ENCODE results near the gene SLC12A5.

SLC12A5 gene

DNA sequence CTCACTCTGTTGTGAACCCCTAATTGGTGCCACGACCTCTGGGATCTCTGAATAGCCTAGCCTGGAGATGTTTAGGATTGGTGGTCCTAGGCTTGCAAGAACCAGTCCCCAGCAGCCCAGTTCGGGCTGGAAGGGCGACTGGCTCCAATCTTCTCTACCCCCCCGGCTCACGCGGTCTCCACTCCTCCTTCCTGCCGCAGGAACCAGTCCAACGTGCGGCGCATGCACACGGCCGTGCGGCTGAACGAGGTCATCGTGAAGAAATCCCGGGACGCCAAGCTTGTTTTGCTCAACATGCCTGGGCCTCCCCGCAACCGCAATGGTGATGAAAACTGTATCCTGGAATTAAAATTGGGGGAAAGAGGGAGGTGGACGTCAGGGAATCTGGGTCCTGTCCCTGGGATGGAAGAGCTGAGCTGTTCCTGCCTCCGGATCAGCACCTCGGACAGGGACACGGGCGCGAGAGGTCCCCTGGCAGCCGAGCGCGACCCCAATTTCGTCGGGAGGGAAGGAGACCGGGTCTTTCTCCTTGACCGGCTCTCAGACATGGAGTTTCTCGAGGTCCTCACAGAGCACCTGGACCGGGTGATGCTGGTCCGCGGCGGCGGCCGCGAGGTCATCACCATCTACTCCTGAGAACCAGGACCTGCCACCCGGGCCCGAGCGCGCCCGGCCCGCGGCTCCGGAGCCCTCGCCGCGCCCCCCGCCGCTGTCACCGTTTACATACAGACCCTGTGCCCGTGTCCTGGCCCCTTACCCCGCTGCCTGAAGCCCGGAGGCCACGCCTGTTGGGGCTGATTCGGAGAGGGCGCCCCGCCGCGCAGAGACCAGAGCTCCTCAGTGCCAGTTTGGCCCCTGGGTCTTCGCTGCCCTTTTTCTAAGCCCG lies 28.2 kb downstream of the SLC12A5 start:
- DNase-seq = peak; percentile 7

- DNase-seq = no peak
These were observed 29.0 kb downstream of the SLC12A5 start for GRCh38 chr20:46057856-46058598.

GRCh38 chr20:46058599-46059281 lies 29.7 kb downstream of the SLC12A5 start:
- DNase-seq = no peak

DNA sequence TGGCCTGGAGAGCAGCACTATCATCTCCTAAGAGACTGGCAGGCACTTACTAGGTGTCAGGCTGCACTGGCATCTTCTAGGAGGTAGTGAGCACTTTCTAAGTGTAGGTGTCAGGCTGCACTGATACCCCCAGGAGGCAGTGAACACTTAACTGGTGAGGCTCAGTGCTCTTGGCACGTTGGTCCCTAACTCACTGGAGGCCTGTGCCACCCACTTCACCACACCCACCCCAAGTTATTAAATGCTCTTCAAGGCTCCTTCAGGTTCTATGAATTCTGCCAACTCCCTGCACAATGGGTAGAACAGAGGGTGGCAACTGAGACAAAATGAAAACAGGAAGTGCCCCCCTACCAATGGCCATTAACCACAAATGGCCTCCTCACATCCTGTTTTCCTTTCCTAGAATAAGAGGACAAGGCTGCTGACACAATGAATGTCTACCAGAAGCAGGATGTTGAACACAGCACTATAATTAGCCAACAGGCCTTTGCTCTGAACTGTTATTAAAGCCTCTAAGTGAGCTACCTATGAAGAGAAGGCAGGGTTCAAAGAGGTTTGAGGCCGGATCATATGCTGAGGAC lies 31.4 kb downstream of the SLC12A5 start:
- no peak for DNase-seq

- no peak for DNase-seq
These were observed 32.0 kb downstream of the SLC12A5 start for GRCh38 chr20:46060975-46061374.

DNA sequence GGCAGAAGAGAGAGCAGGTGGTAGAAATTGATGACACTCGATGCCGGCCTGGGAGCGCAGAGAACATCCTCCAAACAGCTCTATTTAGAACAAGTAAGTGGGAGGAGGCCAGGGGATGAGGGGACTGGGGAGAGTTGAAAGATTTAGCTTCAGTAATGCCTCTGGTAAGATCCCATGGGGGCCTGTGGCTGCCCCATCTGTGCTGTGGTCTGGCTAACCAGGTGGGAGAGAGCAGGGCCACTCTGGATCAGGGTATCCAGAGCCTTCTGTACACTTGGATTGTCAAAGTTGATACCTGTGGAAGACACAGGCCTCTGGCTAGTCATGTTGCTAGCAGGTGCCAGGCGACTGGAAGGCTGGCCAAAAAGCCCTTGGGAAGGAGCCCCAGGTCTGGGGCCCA lies 33.1 kb downstream of the SLC12A5 start:
- no peak for DNase-seq

DNA sequence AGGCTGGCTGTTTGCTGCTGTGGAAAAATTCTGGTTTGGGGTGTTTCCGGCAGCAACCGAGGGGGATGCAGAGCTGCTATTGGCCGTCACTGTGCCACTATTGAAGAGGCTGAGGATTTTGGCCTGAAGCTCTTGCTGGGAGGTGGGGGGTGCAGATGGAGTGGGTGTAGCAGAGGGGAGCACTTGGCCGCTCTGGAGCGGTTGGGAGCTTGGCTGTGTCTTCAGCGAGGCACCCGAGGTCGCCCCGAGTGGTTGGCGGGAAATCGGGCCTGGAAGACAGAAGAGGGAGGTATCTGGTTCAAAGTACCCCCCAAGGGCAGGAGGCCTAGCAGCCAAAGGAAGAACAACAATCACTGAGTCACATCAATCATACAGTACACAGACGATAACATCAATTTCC lies 33.6 kb downstream of the SLC12A5 start:
- no peak for DNase-seq

- DNase-seq = no peak
These were observed 34.1 kb downstream of the SLC12A5 start for GRCh38 chr20:46063151-46063550.

- no peak for DNase-seq
These were observed 34.6 kb downstream of the SLC12A5 start for GRCh38 chr20:46063652-46064054.

DNA sequence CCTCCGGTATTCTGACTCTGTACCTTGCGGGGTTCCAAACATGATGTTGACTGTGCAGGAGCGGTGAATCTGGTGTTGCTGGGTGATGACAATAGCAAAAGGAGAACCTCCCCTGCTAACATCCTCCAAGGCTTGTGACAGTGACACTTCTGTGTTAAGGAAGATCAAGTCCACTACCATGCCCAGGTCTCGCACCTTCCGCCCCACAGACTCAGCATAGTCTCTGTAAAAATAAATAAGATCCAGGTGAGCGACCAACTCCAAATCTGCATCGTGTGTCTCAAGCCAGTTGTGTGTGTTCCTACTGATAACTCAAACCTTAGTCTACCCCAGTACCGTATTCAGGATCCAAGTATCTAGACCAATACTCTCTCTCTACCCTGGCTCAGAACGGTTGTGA lies 36.0 kb downstream of the SLC12A5 start:
- no peak for DNase-seq

DNA sequence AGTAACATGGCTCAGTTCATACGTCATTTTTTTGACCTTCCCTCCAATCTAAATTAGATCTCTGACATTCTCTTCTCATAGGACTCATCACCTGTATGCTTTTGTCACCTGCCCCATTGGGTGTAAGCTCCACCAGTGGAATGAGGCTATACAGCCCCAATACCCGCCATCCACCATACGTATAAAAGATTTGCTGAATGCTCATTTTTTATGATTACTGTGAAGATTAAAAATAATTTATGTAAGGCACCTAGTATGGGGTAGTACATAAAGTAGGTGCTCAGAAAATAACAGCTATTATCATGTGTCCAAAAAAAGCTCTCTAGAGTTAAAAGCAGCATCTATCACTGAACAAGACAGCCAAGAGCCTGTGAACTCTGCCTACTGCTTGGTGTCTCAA lies 36.7 kb downstream of the SLC12A5 start:
- no peak for DNase-seq

DNA sequence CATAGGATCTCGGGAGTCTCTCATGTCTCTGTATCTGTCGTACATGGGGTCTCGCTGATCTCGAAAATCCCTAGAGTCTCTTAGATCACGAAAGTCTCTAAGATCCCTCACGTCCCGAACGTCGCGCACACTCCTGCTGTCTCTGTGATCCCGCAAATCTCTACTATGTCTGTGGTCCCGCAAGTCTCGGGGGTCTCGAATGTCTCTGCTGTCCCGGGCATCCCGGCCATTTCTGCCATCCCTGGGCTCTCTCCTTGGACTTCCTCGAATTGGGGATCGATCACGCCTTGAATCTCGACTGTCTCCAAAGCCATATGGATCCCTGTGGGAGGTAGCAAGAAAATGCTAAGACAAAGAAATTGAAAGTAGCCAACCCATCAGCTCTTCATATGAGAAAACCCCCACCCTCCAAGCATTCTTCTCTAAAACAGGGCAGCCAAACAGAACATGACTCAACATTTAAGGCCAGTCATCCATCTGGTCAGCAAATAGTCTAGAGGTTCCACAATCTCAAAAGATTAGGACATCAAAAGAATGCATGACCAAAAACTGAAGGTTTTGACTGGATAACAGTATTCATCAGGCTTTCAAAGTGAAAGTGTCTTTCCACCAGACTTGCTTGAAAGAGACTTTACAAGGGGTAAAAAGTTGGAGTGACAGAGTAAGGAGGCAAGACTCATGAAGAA lies 41.3 kb downstream of the SLC12A5 start:
- peak; percentile 47 for DNase-seq

DNA sequence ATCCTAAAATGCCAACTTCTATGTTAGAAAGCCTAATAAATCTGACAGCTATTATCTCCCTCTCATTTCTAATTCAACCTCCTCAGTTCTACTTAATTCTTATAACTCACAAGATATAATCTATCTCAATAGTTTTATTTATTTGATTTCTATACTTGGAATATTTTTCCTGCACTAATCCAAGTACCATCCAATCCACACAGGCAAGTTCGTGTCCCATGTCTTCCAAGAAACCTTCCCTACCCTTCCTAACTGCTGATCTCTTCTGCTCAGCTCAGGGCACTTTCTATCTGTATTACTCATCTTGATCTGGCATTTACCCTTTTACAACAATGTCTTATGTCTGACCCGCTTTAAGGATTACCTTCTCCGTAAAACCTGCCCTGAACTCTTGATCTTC lies 42.6 kb downstream of the SLC12A5 start:
- no peak for DNase-seq

- no peak for DNase-seq
These were observed 44.0 kb downstream of the SLC12A5 start for GRCh38 chr20:46073024-46073423.

- DNase-seq = no peak
These were observed 44.4 kb downstream of the SLC12A5 start for GRCh38 chr20:46073443-46073842.

- no peak for DNase-seq
These were observed 45.0 kb downstream of the SLC12A5 start for GRCh38 chr20:46074006-46074405.

DNA sequence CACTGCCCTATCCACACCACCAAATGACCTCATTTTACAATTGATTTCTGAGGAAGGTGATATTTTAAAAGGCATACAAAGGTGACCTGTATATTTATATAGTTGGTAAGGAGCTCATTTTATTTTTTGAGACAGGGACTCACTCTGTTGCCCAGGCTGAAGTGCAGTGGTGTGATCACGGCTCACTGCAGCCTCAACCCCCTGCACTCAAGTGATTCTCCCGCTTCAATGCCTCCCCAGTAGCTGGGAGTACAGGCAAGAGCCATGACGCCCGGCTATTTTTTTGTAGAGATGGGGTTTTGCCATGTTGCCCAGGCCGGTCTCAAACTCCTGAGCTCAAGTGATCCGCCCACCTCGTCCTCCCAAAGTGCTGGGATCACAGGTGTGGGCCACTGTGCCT lies 47.8 kb downstream of the SLC12A5 start:
- DNase-seq = no peak

- no peak for DNase-seq
These were observed 48.8 kb downstream of the SLC12A5 start for GRCh38 chr20:46077642-46078305.

GRCh38 chr20:46078954-46079353 lies 49.9 kb downstream of the SLC12A5 start:
- DNase-seq = no peak

GRCh38 chr20:46081074-46081473 lies 52.1 kb downstream of the SLC12A5 start:
- DNase-seq = no peak

GRCh38 chr20:46083101-46083500 lies 54.1 kb downstream of the SLC12A5 start:
- no peak for DNase-seq

DNA sequence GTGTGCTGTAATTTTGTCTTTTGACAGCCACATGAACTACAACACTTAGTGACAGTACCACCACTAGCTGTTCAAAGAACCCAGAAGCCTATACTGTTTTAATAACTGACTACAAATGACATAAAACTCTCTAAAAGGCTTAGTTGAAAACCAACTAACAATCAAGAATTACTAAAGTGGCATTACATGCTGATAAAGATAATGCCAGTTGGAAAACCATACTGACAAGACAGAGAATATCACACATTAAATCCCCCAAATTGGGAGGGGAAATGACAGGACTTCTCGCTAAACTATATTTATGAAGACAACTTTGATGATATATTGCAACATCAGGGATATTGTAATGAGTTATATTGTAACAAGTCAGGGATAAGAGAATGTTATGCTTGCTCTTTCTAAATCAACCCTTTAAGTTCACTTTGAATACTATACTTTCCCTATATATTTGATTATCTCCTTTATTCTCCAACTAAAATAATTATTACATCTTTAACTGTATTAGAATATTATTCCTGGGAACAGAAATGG lies 54.6 kb downstream of the SLC12A5 start:
- no peak for DNase-seq

Data from kidney glomerular epithelial cell (primary cell).